ENCODE measurements around the gene STON2.

STON2 gene

DNA sequence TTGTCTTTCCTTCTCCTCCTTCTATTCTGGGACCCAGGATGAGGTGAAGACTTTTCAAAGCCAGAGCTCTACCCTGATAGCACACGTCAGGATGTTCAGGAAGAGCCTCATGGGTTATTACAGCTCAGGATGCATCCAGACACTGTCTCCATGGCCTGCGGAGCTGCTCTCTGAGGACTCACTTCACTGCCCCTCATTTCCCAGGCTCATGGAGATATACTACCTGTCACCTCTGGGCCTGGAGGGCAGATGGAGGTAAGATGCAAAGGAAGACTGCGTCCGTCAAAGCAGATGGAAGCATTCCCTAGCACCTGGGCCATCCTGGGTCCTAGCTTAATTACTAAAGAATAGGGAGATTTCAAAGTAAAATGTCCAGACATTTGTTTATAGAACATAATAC is 32.6 kb downstream of the STON2 start:
- no peak for DNase-seq

DNA sequence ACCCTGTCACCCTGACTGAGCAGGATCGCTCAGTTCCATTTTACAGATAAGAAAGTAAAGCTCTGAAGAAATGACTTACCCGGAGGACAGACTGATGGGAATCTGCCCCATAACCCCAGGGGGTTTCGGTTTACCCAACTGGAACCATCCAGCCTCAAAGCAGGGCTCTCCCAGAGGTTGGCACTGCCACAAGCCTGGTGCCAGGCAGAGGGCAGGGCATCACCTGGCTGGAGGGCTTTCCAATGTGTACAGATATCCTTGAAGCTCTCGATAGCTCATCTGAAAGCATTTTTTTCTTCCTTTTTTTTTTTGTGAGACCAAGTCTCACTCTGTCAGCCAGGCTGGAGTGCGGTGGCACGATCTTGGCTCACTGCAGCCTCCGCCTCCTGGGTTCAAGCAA is 33.2 kb downstream of the STON2 start:
- no peak for DNase-seq

DNA sequence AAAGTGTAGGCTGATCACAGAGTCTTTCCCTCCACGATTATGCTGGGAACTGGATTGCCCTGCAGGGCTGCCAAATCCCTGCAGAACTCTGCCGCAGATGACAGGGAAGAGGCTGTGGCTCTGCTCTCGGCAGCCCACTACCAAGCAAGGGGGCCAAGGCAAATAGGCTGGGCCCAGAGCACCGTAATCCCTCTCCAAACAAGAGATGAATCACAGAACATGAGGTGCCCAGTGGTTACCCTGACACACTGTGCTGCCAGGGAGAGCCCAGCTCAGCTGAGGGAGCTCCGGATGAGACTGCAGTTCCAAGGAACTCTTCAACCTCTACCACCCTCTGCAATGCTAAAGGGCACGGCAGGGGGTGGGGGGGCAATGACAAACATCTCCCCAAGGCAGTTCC is 33.9 kb downstream of the STON2 start:
- DNase-seq, result no peak

DNA sequence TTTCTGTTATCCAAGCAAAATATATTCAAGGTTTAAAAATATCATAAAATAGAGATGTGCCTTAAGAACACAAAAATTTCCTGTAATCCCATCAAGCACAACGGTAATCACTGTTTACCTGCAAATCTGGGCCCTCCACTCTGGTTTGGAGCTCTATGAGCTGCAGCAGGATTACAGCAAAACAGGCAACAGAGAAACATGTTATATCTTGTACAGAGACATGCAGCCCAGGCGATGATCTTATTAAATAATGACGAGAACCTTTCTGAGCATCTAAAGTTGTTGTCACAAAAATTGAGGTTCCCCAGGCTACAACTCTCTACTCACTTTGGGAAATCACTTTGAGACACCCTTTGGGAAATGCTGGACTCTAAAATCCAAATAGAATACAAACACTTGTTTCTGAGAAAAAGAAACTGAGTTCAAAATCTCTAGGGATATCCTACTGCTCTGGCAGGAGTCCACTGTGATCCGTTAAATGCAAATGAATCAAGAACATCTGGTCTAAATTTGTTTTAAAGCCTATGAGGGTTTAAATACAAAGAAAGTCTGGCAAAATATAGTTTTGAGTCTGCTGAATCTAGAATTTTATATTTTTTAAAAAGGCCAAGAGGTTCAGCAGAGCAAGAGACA is 36.3 kb downstream of the STON2 start:
- no peak for DNase-seq

DNA sequence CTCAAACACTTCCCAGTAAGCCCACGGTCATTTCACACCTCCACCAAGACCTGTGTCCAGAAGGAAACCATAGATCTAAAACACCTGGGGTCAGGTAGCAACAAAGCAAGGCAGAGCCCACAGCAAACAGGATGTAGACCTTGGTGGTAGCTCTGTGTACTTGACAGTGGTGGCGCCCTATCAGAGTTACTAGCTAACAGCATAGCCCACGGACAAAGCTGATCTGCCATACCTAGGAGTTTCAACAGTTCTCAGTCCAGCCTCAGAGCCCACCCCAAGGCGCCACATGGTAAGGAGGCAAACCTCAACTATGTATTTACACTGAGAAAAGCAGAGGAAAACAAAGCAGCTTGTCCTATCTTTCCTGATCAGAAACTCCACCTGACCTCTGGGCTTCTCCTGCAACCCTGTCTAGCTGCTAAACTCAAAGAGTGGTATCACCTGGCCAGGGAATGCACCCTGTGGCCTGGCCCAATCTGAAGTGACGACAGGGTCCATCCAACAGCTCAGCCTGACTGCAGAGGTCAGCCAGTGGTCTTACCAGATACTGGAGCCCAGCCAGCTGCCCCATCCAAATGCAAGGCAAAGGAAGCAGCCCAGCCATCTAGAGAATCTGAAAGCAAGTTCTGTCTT is 46.3 kb downstream of the STON2 start:
- no peak for DNase-seq

DNA sequence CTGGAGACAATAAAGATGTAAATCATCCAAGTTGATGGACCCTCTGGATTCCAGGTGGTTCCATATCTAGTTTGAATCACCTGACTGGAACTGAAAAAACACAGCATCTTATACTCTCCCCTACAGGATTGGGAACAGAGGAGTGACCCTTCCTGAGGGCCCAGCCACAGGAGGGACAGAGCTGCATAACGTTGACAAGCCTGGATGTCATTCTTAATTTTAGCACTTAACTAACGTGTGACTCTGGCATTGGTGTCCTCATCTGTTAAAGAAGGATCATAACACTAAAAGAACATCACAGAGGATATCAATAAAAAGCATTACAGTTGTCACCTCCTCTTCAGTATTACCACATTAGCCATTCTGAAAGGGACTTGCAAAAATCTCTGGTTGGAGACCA is 47.7 kb downstream of the STON2 start:
- DNase-seq, result no peak

DNA sequence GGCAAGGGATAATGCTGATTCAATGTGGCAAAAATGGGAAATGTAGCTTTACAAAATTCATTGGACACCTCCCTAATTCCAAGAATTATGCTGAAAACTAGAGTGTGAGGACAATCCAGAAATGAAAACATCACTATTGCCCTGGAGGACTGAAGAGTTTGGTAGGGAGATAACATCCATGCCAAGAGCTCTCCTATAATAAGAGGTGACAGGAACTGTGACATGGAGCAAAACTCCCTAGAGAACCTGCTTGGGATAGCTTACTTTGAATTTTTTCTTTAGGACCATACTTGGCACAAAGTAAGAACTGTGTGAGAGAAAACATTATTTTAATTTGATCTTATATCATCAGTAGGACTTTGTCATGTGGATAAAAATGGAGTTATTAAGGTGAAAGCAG is 48.9 kb downstream of the STON2 start:
- no peak for DNase-seq

DNA sequence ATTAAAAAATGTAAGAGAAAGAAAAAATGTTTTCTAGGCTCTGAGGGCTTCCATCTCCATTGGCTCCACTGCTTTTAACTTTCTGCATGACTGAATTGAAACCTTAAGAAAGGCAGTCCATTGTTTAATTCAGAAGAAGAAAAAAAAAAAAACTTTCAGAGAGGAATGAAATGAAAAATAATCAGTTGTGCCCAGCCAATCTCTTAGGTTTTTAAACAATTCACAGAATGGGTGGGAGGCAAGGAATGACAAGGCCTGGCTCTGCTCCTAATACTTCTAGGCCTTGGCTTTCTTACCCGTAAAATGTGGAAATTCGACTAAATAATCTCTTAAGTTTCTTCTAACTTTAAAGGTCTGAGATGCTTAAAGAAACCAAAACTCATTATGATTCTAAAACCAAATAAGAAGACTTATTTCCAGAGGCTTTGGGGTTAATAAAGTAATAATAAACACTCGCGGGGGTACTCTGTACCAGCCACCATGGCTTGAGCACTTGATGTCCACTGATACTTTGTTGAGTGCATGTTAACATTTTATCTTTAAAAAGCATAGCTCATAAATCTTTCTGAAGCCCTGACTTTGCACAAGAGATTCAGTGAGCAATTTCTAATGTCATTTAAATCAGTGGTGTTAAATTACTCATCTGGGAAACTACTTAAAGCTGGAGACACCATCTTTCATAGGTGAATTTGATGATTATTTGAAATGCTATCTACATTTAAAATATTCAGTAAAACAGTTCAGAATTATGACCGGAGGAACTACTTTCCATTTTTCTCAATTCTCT is 49.6 kb downstream of the STON2 start:
- no peak for DNase-seq

DNA sequence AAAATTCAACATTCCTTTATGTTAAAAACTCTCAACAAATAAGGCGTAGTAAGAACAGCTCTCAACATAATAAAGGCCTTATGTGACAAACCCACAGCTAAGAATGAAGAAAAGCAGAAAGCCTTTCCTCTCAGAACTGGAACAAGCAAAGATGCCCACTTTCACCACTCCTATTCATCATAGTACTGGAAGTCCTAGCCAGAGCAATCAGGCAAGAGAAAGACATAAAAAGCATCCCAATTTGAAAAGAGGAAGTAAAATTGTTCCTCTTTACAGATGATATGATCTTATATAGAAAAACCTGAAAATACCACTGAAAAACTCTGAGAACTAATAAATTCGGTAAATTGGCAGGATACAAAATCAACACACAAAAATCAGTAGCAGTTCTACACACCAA is 52.1 kb downstream of the STON2 start:
- DNase-seq, result peak; percentile 23

DNA sequence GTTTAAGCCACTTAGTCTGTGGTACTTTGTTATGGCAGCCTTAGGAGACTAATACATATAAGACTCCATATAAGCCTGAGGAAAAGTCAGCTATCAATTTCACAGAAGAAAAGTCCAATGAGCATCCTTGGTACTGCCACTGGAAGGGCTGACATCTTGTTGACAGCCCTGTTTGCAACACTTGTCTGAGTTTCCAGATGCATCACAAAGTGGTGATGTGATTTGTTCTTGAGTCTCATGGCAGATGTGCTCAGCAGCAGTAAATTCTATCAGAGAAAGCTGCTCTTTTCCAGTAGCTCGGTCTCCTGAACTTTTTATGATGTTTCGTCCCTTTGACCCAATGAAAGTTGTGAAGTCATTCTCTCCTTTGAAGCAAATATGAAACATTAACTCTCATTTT is 54.3 kb downstream of the STON2 start:
- DNase-seq, result no peak

DNA sequence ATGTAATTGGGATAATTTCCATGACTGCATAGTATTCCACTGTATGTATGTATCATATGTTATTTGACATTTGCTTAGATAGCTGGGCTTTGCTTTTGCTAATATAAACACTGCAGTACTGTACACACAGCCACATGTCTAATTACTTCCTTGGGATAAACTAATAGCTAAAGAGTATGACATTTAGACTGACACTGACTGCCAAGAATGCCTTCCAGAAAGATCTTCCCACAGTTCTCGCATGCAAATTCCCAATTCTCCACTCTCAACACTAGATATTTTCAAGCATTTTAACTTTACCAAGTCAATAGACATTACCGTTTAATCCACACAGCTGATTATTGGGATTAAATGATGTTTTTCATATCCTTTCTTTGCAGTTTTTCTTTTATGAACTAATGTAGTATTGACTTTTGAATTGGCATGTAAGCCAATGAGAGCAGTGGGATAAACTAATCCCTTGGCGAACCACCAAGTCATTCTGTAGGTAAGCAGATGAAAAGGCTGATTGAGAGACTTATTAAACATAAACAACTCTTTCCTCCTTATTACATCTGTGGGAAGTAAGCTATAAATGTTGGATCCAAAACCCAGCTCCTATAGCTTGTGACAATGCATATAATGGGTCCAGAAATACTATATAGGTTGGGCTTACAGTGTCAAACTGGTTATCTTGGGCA is 55.5 kb downstream of the STON2 start:
- no peak for DNase-seq

DNA sequence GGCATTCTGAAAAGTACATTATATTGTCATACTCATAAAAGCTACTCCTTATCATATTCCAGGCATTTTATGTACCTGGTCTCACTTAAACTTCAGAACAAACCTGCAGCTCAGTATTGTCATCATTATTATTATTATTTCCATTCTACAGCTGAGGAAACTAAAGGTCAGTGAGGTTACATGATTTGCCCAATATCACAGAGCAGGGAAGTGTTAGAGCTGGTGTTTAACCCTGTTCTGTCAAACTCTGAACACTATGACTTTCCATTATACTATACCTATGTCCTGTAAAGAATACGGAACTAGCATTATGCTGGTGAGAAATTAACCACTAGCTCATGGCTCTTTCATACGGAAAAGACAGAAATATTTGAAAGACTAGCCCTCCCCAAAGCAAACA is 56.4 kb downstream of the STON2 start:
- DNase-seq, result no peak

DNA sequence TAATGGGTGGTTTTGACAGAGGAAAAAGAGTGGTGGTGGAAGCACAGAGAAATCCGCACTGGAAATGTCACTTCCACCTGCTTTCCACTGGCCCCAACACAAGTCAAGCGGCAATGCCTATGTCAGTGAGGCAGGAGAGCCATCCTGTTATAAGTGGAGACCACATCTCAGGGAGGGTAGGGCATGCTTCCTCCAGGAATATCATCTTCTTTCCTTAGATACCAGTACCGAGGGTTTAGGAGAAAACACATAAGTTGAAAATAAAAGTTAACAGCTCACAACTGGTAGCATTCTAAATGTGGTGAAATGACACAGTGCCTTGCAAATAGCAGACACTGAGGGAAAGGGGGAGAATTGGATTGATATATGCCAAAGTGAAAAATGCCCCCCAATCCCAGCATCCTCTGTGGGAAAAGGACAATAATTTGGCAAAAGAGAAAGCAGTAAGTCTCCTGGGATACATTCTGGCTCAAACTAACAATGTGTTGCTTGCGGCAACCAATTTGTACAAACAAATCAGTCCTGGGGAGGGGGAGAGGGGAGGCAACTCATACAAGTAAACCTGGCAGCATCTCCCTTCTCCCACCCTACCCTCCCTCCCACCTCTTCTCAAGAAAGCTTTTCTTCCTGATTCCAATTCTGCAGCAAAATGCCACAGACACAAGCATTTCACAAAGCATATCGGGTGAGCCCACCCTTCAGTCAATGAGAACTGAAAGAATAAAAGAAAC is 57.1 kb downstream of the STON2 start:
- DNase-seq, result no peak

DNA sequence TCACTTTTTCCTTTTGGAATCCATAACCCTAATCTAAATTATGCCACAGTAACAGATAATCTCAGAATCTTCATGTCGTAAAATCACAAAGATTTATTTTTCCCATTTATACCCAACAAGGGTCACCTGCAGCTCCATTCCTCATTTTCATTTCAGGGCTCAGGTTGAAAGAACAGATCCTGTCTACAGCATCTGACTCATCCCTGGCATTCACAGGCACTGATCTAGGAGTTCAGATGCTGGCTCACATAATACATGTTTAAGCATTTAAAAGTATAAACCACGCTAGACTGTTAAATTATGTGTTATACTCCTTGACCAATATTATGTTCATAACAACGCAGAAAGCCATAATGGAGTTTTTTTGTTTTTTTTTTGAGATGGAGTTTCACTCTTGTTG is 58.3 kb downstream of the STON2 start:
- DNase-seq, result no peak

DNA sequence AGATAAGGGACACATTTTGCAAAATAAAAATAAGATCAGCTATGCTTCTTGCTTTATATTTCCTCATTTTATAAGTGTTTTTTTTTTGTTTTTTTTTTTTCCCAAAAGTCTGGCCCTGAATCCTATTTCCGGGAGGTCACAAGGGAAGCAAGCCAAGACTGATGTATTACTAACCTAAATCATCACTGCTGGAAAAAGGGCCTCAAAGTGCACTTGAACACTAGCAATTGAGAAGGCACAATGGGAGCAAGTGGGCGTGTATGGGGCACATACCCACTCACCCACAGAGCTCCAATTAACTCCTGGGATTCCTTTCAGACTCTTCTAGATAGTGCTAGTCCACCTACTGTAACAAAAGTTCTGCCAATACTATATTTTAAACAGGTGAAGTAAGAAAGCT is 58.8 kb downstream of the STON2 start:
- DNase-seq, result no peak

DNA sequence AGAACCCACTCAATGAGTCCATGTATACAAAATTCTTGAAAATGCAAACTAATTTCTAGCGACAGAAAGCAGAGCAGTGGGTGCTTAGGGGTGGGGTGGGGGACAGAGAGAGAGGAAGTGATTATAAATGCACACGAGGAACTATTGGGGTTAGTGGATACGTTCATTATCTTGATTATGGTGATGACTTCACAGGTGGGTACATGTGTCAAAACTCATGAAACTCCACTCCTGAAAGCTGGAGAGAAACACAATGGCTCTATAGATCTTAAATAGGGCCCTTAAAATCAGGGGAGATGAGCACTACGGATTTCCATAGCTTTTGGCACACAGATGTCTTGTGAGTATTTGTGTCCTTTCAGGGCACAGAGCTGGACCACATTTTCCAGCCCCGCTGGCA is 59.9 kb downstream of the STON2 start:
- no peak for DNase-seq

DNA sequence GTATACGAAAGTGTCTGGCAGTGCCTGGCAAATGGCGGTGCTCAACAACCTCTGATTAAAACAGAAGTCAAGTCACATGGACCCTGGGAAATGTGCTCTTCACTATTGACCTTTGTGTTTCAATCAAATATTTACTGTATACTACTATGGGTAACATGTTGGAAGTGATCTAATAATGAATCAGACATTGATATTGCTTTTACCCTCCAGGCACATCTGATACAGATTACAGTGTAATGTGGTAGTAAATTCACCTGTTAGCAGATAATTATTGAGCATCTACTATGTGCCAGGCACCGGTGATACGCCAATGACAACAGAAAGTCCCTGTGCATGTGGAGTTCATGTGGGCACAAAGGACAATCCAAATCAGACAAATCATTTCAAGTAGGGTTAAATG is 63.1 kb downstream of the STON2 start:
- no peak for DNase-seq

DNA sequence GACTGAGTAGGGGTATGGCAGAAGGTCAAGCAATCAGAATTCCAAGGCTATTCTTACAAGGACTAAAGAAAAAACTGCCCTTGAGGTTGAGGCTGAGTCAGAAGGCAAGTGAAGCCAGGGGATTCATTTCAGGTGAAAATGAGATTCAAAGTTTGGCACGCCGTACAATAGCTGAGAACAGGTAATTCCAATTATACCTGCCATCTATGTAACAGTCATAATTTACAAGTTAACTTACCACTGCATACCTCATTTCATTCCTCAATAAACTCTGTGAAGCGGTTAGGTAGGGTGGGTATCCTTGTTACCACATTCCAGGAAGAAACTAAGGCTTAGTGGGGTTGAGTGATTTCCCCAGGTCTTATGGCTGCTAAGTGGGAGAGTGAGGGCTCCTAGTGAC is 64.1 kb downstream of the STON2 start:
- DNase-seq, result no peak

DNA sequence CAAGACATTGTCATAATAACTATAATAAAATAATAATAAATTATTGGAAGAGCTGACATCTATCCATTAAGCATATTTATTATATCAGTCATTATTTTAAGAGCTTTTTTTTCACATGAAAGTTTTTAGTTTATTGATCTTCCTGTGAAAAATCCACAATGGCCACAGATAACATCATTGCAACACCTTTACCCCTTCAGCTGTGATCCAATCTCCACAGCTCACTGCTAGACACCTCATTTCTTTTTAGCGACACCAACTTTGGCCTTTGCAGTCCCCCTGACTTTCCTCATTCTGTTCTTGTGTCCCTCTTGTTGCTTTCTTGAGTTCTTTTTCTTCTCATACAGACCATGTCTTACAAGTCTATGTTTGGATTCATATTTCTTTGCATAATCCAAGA is 67.4 kb downstream of the STON2 start:
- no peak for DNase-seq

DNA sequence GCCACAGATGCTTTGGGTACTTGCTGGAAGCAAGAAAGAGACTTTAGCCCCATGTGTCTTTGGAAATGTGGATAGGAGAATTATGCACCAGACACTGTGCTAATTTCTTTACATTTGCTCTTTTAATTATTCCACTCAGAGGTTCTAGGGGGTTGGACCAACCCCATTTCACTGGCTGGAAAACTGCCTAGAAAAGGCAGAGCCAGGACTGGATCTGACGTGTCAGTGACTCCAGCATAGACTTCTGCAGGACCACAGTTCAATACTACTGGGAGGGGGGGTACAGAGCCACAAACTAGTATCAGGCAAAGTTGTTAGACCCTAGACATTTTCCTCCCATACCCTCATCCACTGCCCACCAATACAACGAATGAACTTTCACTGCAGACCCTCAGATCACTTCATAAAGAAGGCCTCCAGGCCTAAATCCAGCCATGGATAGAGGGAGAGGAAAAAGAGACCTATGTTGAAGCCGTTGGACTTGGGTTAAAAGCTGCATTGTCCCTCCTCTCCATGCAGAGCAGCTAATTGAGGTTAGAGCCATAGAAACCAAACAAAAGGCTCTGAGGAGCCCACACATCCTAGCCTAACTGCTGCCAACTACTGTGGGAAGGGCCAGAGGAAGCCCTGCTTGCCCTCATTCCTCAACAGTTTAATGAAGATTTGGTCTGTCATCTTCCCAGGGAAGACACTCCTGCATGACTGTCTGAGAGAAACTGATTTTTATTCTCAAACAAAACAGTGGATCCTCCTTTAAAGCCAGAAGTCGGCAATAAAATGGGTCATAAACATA is 68.7 kb downstream of the STON2 start:
- DNase-seq, result no peak

DNA sequence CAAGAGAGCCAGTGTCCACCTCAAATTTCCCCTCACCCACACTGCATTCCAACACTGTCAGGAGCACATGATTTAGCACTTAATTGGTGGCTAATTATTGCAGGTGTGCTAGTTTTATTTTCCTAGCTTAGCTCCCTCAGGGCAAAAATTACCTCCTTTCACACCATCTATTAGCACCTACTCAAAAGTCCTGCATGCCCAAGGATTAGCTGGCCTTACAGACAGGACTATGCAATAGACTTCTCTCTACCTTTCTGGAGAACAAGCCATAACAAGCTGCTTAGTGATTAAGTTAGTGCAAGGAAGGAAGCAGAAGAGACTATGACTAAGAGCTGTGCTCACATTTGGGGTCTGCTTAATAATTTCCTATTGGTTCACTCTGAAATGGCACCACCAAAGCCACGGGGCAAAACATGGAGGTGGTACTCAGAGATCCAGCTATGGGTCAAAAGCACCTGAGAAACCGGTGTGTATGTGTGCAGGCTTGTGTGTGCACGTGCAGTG is 69.5 kb downstream of the STON2 start:
- DNase-seq, result no peak

Data from GDM1 (cell line).